Subcutaneous abdominal adipose tissue (tissue), 5 donors: ENCODE measurements around the gene AQP10.
"Not testable (repeated sequence)": the region's sequence is repeated elsewhere in the genome, so short reads cannot be mapped to it uniquely, and the experiment has no call there.

Experiments used
- H3K27ac ChIP-seq: one replicate; pipeline ENCODE4 v1.7.0; 2013; ENCODE audit warnings: low read depth, mild to moderate bottlenecking, inconsistent platforms, low read length, moderate library complexity
- H3K27me3 ChIP-seq, 5 donors: one replicate each; pipeline ENCODE4 v1.7.0; 2013; ENCODE audit warnings: low read length in 5 of 5, inconsistent platforms in 1 of 5; ENCODE audit not compliant: control insufficient read depth in 5 of 5, insufficient read depth in 4 of 5
- H3K36me3 ChIP-seq, 5 donors: one replicate each; pipeline ENCODE4 v1.7.0; 2013; ENCODE audit warnings: low read length in 5 of 5; ENCODE audit not compliant: control insufficient read depth in 5 of 5, insufficient read depth in 5 of 5
- H3K4me1 ChIP-seq, 5 donors: one replicate each; pipeline ENCODE4 v1.7.0; 2013; ENCODE audit warnings: low read length in 5 of 5, mild to moderate bottlenecking in 3 of 5, moderate library complexity in 1 of 5; ENCODE audit not compliant: control insufficient read depth in 5 of 5, insufficient read depth in 5 of 5
- H3K4me3 ChIP-seq, 5 donors: one replicate each; pipeline ENCODE4 v1.7.0; 2013; ENCODE audit warnings: low read length in 5 of 5, low read depth in 1 of 5
- H3K9ac ChIP-seq, 5 donors: one replicate each; pipeline ENCODE4 v1.7.0; 2013; ENCODE audit warnings: low read length in 5 of 5, mild to moderate bottlenecking in 4 of 5, moderate library complexity in 3 of 5
- H3K9me3 ChIP-seq, 5 donors: one replicate each; pipeline ENCODE4 v1.7.0; 2013; ENCODE audit warnings: low read length in 5 of 5; ENCODE audit not compliant: control insufficient read depth in 5 of 5
- donor health status: healthy.
- donor health status: healthy.
- donor health status: healthy.
- donor health status: healthy.
- donor health status: healthy.

AQP10 gene, protein sequence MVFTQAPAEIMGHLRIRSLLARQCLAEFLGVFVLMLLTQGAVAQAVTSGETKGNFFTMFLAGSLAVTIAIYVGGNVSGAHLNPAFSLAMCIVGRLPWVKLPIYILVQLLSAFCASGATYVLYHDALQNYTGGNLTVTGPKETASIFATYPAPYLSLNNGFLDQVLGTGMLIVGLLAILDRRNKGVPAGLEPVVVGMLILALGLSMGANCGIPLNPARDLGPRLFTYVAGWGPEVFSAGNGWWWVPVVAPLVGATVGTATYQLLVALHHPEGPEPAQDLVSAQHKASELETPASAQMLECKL

GRCh38 chr1:154320882-154321608, at the start of gene AQP10:
Gene AQP10 (plus strand): TSS chr1:154321093. CDS start chr1:154321156, 63 bp downstream.
- Histone ChIP-seq H3K4me3 (no peak within 1 kb of the TSS), H3K36me3 (no peaks in the 10 kb centered on the region), H3K4me1 (peaks cover 0 to 15% (median 14%) of the 10 kb centered on the region in 5 donors), H3K9me3 (peaks cover 0 to 9% (median 2%) of the 10 kb centered on the region in 5 donors), H3K27me3 (peaks cover 0 to 15% (median 7%) of the 10 kb centered on the region in 5 donors), H3K27ac (no peak within 1 kb of the TSS), H3K9ac (no peak within 1 kb of the TSS)

DNA sequence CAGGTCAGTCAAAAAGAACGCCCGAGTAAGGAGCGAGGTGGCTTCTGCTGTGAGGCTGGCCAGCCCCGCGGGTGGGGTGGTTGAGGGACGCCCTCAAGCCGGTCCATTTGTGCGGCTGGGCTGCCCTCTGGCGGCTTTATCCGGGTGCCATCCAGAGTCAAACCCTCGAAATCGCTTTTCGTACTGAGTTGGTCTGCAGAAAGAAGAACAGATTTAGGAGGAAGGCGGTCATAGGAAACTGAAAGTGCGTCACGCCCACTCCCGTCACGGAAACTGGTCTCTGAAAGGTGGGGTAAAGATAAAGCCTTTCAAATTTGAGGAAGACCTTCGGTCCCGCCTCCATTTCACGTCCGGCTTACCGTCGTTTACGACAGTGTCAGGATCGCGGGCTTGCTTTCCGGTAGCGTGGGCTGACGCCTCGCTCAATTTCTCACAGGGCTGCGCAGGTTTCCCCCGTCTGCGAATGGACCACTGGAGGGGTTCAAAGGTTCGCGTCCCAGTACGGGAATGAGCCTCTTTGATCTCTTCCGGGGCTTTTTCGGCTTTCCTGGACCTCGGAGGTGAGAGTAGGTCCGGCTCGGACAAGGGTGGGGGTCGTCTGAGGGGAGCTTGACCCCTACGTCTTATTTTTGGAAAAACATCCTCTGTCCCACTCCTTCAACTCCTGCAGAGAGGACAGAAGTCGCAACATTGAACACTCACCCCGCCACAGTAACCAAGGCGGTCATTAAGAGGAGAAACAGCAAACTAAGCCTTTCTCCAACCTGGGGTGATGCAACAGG, 48.5 kb upstream of the AQP10 start, which contains the start of gene HAX1:
Gene HAX1, plus strand, starts transcription at position 413 of the 782 bp plus-strand sequence. Its CDS starts 95 bp downstream, at position 508.
- Histone ChIP-seq H3K4me1 (peaks cover 5 to 22% (median 18%) of the 10 kb centered on the region in 5 donors), H3K9me3 (no peaks in the 10 kb centered on the region), H3K27me3 (no peaks in the 10 kb centered on the region), H3K4me3 (peak within 1 kb of the TSS; percentile 87 to 96 (median 93)), H3K36me3 (peaks cover 13 to 53% (median 41%) of the 10 kb centered on the region in 5 donors), H3K27ac (peak within 1 kb of the TSS; percentile 87), H3K9ac (peak within 1 kb of the TSS; percentile 86 to 93 (median 91))

GRCh38 chr1:154272999-154273563, 47.8 kb upstream of the AQP10 start:
- no peaks in the 10 kb centered on the region for H3K27me3 ChIP-seq
- peaks cover 13 to 51% (median 41%) of the 10 kb centered on the region in 5 donors for H3K36me3 ChIP-seq
- H3K9me3 ChIP-seq, result no peaks in the 10 kb centered on the region
- H3K4me3 ChIP-seq, result peak overlapping the region; percentile 87 to 96 (median 93)
- H3K27ac ChIP-seq, result peak overlapping the region; percentile 87
- H3K9ac ChIP-seq, result peak overlapping the region; percentile 86 to 93 (median 91)
- H3K4me1 ChIP-seq, result peaks cover 5 to 22% (median 18%) of the 10 kb centered on the region in 5 donors

DNA sequence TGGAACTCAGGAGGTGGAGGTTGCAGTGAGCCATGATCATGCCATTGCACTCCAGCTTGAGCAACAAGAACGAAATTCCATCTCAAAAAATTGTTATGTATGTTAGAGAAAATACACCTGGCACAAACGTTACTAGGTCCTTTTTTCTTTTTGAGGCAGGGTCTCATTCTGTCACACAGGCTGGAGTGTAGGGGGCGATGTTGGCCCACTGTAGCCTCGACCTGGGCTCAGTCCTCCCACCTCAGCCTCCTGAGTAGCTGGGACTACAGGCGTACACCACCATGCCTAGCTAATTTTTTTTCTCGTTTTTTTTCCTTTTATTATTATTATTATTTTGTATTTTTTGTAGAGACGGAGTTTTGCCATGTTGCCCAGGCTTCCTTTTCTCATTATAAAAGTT, 44.1 kb upstream of the AQP10 start:
- peaks cover 5 to 19% (median 18%) of the 10 kb centered on the region in 5 donors for H3K4me1 ChIP-seq
- H3K9ac ChIP-seq, result no peak overlapping the region

GRCh38 chr1:154287591-154287990, 33.3 kb upstream of the AQP10 start:
- not testable (repeated sequence) for H3K4me3 ChIP-seq, H3K9ac ChIP-seq, H3K27ac ChIP-seq, H3K27me3 ChIP-seq, H3K4me1 ChIP-seq, H3K36me3 ChIP-seq, H3K9me3 ChIP-seq

More for the DNA sequence above, 44.1 kb upstream of the AQP10 start:
- Histone ChIP-seq H3K27ac (no peak overlapping the region), H3K9me3 (no peaks in the 10 kb centered on the region), H3K4me3 (no peak overlapping the region), H3K27me3 (no peaks in the 10 kb centered on the region), H3K36me3 (peaks cover 7 to 23% (median 17%) of the 10 kb centered on the region in 5 donors)

GRCh38 chr1:154288661-154289060, 32.2 kb upstream of the AQP10 start:
- H3K36me3 ChIP-seq, result no peaks in the 10 kb centered on the region
- H3K4me3 ChIP-seq, result no peak overlapping the region
- no peaks in the 10 kb centered on the region for H3K4me1 ChIP-seq
- no peaks in the 10 kb centered on the region for H3K27me3 ChIP-seq
- H3K9me3 ChIP-seq, result peaks cover 0 to 2% (median 0%) of the 10 kb centered on the region in 5 donors
- H3K9ac ChIP-seq, result no peak overlapping the region
- no peak overlapping the region for H3K27ac ChIP-seq

- no peaks in the 10 kb centered on the region for H3K4me1 ChIP-seq
- no peak overlapping the region for H3K27ac ChIP-seq
- no peak overlapping the region for H3K4me3 ChIP-seq
These were observed 30.0 kb upstream of the AQP10 start for GRCh38 chr1:154290921-154291320.

DNA sequence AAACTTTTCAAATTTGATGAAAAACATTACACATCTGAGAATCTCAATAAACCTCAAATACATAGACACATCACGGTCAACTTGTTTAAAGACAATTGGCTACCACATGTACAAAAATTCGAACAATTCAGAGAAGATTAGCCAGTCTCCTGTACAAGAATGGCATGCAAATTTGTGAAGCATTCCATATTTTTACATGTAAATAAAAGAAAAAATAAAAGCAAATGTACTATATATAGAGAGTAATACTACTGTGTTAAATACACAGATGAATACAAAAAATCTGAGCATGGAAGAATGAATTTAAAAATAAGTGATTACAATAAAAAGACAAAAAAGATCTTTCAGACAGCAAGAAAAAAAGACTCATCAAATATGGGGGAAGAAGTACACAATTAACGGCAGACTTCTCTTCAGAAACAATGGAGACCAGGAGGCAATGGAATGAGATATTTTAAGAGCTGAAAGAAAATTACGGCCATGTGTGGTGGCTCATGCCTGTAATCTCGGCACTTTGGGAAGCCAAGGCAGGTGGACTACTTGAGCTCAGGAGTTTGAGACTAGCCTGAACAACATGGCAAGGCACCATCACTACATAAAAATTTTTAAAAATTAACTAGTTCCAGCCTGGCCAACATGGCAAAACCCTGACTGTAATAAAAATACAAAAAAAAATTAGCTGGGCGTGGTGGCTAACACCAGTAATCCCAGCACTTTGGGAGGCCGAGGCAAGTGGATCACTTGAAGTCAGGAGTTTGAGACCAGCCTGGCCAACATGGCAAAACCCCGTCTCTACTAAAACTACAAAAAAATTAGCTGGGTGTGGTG, 25.3 kb upstream of the AQP10 start:
- Histone ChIP-seq H3K4me3 (peak overlapping the region in 1 of 5 donors; percentile 28), H3K27ac (no peak overlapping the region), H3K36me3 (no peaks in the 10 kb centered on the region), H3K27me3 (no peaks in the 10 kb centered on the region), H3K4me1 (no peaks in the 10 kb centered on the region), H3K9ac (no peak overlapping the region), H3K9me3 (peaks cover 0 to 18% (median 13%) of the 10 kb centered on the region in 5 donors)

More at GRCh38 chr1:154290921-154291320, 30.0 kb upstream of the AQP10 start:
- Histone ChIP-seq H3K36me3 (no peaks in the 10 kb centered on the region), H3K9me3 (peaks cover 0 to 18% (median 13%) of the 10 kb centered on the region in 5 donors), H3K27me3 (no peaks in the 10 kb centered on the region), H3K9ac (no peak overlapping the region)

DNA sequence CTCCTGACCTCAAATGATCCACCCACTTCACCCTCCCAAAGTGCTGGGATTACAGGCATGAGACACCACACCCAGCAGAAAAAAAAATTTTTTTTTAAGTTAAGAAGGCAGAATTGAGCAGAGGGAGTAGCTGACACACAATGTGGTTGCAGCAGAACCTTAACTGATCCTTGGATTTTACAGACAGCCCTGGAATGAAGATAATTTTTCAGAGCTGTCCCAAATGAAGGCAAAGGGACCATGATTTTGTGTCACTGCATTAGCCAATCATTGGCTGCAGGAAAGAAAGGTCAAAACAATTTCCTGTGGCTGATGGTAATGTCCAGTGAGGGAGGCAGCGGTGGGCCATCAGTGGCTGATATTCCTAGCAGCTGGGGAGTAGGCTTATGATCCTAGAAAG, 19.3 kb upstream of the AQP10 start:
- no peaks in the 10 kb centered on the region for H3K9me3 ChIP-seq
- no peak overlapping the region for H3K9ac ChIP-seq
- no peaks in the 10 kb centered on the region for H3K36me3 ChIP-seq
- H3K27ac ChIP-seq, result no peak overlapping the region
- H3K4me3 ChIP-seq, result no peak overlapping the region
- H3K27me3 ChIP-seq, result no peaks in the 10 kb centered on the region
- no peaks in the 10 kb centered on the region for H3K4me1 ChIP-seq
